SK-N-SH (cell line): ENCODE results near the gene TRIOBP.

Source experiments
- CHD2 ChIP-seq: fragments of 150-350 bp; IDR thresholded peaks from 2 replicates; pipeline ENCODE4 v1.6.1; 2018; ENCODE audit warnings: low read length; ENCODE audit not compliant: partially characterized antibody
- CTCF ChIP-seq: fragments of 200-600 bp; sonication (generic); IDR thresholded peaks from 2 replicates; pipeline ENCODE4 v1.6.1; 2017; ENCODE audit warnings: antibody characterized with exemption, mild to moderate bottlenecking, moderate library complexity
- EP300 ChIP-seq, 2 experiments: IDR thresholded peaks; 2 replicates each; pipeline versions ENCODE4 v1.4.0 to v1.6.1; 2012; ENCODE audit warnings: borderline replicate concordance in 1 of 2, low read depth in 1 of 2, low read length in 1 of 2
- EZH2phosphoT487 ChIP-seq: fragments of 200-600 bp; sonication (generic); IDR thresholded peaks from 2 replicates; pipeline ENCODE4 v1.6.1; 2017; ENCODE audit warnings: low read depth, mixed run types, mild to moderate bottlenecking, antibody characterized with exemption, moderate library complexity, borderline replicate concordance
- JUND ChIP-seq: IDR thresholded peaks from 2 replicates; pipeline ENCODE4 v1.4.0; 2012
- NRF1 ChIP-seq: IDR thresholded peaks from 2 replicates; pipeline ENCODE4 v1.6.1; 2012; ENCODE audit warnings: low read depth, mild to moderate bottlenecking, low read length
- POLR2AphosphoS5 ChIP-seq: IDR thresholded peaks from 2 replicates; pipeline ENCODE4 v1.6.1; 2012; ENCODE audit warnings: low read depth, low read length
- RAD21 ChIP-seq: IDR thresholded peaks from 2 replicates; pipeline ENCODE4 v1.6.1; 2012; ENCODE audit warnings: mild to moderate bottlenecking, low read length
- SMC3 ChIP-seq: IDR thresholded peaks from 2 replicates; pipeline ENCODE4 v1.6.1; 2012; ENCODE audit warnings: low read depth, low read length, improper control_type of control experiment

GRCh38 chr22:37697538-37697835, 639 bp downstream of the TRIOBP start:
- TF ChIP-seq EZH2phosphoT487, result no peak
- TF ChIP-seq NRF1, result no peak
- no peak for TF ChIP-seq RAD21
- no peak for TF ChIP-seq CTCF
- no peak for TF ChIP-seq JUND
- no peak for TF ChIP-seq CHD2
- no peak for TF ChIP-seq SMC3
- TF ChIP-seq EP300 (IDR thresholded peaks at IDR 0.05; ENCODE audit: borderline replicate concordance in 1 of 2, low read depth in 1 of 2, low read length in 1 of 2), result no peak
- no peak for TF ChIP-seq POLR2AphosphoS5
